GM19193 (cell line): Measurements from ENCODE around the gene SRSF4.

Source experiments
- POLR2A ChIP-seq: IDR thresholded peaks from 4 replicates; pipeline ENCODE4 v1.6.1; 2011; ENCODE audit not compliant: insufficient read depth, insufficient read length; ENCODE audit errors: extremely low read depth

SRSF4 gene

GRCh38 chr1:29209173-29209572 is 27.5 kb upstream of the SRSF4 start:
- no peak for TF ChIP-seq POLR2A

GRCh38 chr1:29208442-29208841 is 26.7 kb upstream of the SRSF4 start:
- TF ChIP-seq POLR2A: no peak

DNA sequence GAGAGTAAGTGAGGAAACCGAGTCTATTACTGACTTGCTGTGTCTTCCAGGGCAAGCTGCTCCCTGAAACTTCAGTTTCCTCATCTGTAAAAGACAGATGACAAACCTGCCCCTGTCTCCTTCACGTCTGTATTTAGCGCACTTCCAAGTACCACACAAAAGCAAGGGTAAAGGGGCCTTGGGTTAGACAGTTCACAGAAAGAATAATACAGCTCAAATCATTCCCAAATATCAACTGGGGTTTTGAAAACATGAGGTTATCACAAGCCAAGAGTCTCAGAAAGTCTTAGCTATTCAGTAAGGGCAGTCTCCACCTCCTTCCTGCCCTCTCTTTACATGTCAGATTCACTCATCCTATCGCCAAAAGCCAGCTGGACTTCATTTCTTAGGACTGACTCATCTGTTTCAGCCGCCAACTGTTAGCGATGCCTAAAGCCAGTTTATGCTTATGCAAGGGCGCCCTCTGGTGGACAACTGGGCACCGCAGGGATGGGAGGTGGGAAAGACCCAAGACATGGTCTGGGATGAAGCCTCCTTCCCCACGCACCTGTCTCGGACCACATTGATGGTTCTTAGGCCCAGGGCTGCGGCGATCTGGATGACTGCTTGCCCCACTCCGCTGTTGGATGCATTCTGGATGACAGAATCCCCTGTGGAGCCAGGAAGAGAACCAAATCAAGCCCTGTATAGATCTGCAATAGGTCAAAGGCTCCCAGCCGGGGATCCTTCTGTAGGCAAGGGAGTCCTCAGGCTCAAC is 21.1 kb upstream of the SRSF4 start:
- TF ChIP-seq POLR2A: no peak

DNA sequence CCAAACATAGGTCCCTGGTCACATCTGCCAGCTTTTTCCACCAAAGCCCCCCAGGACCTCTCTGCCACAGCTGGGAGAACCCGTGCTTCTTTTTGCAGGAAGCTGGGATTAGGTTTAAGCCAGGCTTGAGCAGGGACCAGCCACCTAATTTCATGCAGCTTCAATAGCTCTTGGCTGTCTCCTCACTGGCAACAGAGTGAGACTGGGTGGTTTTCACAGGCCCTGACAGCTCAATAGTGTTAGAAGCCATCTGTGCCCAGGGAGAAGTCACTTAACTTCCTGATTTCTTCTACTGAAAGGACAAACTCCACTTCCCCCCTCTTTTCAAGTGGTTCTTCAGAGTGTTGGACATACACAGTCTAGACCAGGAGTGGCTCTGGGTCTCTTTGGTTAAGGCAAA is 20.4 kb upstream of the SRSF4 start:
- TF ChIP-seq POLR2A: no peak

GRCh38 chr1:29201595-29202051 is 19.9 kb upstream of the SRSF4 start:
- no peak for TF ChIP-seq POLR2A

DNA sequence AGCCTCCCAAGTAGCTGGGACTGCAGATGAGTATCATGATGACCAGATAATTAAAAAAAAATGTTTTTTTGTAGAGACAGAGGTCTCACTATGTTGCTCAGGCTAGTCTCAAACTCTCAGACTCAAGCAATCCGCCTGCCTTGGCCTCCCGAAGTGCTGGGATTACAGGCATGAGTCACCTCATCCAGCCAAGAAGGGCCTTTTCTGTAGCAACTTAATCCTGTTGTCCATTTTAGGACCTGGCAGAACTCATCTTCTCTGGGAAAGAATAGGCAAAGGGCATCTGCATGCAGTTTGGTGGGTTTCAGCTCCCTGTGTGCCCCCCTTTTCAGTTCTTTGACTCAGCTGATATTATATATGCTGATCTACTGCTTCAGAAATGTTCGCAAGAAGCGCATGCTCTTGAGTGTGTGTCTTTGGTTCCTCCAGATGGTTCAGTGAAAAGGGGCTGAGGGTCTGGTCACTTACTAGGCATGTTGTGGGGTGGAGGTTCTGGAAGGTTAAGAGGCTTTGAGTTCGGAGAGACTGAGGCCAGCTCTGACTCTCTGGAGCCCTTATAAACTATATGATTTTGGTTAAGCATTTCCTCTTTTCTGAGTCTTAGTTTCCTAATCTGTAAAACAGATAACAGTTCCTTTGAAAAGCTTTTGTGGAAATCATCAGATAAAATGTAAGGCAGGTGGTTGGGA is 19.4 kb upstream of the SRSF4 start:
- TF ChIP-seq POLR2A: no peak

- no peak for TF ChIP-seq POLR2A
These were observed 16.3 kb upstream of the SRSF4 start for GRCh38 chr1:29197993-29198392.

DNA sequence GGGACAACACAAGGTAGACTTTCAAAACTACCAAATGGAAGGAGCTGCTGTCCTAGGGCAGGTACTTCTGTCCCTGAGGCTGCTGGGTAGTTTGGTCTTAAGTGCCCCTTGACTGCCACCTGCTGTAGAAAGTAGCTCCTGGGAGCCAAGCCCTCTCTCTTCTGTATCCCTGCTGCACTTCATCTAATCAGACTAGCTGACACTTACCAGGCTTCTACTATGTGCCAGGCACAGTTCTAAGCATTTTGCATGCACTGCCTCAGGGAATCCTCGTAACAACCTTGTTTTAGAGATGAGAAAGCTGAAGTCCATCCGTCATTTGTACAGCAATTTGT is 15.9 kb upstream of the SRSF4 start:
- TF ChIP-seq POLR2A: no peak

GRCh38 chr1:29196863-29197589 is 15.3 kb upstream of the SRSF4 start:
- TF ChIP-seq POLR2A: no peak

GRCh38 chr1:29195881-29196291 is 14.2 kb upstream of the SRSF4 start:
- TF ChIP-seq POLR2A: no peak

GRCh38 chr1:29193879-29194455 is 12.3 kb upstream of the SRSF4 start:
- no peak for TF ChIP-seq POLR2A

- no peak for TF ChIP-seq POLR2A
These were observed 9.0 kb upstream of the SRSF4 start for GRCh38 chr1:29190718-29191117.

DNA sequence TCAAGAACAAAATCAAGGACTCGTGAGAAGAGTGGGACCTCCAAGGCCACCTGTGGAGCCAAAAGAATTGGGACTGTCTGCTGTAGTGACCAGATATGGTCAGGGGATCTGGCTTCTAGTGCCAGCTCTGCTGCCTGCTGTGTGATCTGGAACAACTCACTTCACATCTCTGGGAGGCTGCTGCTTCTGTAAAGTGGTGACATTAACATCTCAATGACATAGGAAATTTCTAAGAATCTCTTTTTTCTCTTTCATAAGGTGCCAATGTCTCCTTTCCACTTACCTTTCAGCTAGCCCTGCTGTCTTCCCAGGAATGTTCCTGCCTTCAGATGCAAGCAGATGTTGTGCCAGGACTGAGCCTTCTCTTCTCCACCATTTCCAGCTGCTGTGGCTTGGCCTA is 5.0 kb upstream of the SRSF4 start:
- no peak for TF ChIP-seq POLR2A

DNA sequence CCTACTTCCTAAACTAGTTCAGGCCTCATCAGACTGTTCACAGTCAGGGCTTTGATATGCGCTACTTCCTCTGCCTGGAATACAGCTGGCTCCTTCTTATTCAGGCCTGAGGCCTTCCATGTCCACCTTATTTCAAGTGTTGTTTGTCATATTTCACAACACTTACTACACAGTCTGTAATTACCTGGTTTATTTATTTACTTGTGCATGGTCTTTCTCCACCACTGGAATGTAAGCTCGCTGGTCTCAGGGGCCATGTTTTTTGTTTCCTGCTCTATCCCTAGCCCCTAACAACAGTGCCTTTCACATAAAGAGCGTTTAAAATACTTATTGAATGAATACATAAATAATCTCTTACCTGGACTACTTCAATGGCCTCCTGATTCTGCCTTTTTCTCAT is 4.6 kb upstream of the SRSF4 start:
- TF ChIP-seq POLR2A: no peak

DNA sequence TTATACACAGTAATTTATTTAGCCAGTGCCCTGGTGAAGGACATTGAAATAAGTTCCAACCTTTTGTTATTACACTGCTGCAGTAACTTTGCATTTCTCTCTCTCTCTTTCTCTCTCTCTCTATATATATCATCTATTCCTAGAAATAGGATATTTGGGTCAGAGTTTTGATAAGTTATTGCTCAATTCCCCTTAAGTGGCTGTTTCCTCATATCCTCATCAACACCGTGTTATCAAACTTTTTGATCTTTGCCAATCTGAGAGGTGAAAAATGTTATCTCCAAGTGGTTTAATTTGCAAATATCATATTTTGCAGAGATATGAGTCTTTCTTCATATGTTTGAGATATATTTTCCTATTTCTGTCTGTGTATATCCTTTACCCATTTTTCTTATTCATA is 1.6 kb upstream of the SRSF4 start:
- no peak for TF ChIP-seq POLR2A
